Peyer's patch (tissue), 4 donors: ENCODE measurements around the gene UPK2. TPM values are rescaled to one million over a fixed set of nuclear protein-coding genes. Genes with fewer than 3 reads are reported as not detected.
"Not testable (repeated sequence)": the region's sequence is repeated elsewhere in the genome, so short reads cannot be mapped to it uniquely, and the experiment has no call there.

Experiments used
- DNase-seq, 3 donors: peaks; one replicate each; pipeline ENCODE4 v3.0.0-alpha.2; 2017 to 2019
- H3K27ac ChIP-seq, 4 donors: fragments of 200-600 bp; sonication (generic); one replicate each; pipeline ENCODE4 v1.5.1; 2016 to 2019
- H3K27me3 ChIP-seq, 2 donors: fragments of 200-600 bp; sonication (generic); one replicate each; pipeline ENCODE4 v1.5.1; 2019
- H3K36me3 ChIP-seq, 3 donors: fragments of 200-600 bp; sonication (generic); one replicate each; pipeline ENCODE4 v1.5.1; 2016 to 2019
- H3K4me1 ChIP-seq, 4 donors: fragments of 200-600 bp; sonication (generic); one replicate each; pipeline ENCODE4 v1.5.1; 2016 to 2019
- H3K4me3 ChIP-seq, 4 donors: fragments of 200-600 bp; sonication (generic); 1 replicate in 3 of 4; 2 replicates in 1 of 4; pipeline ENCODE4 v1.5.1; 2016 to 2019; ENCODE audit warnings: mild to moderate bottlenecking in 1 of 4
- H3K9me3 ChIP-seq, 4 donors: fragments of 200-600 bp; sonication (generic); one replicate each; pipeline ENCODE4 v1.5.1; 2016 to 2019; ENCODE audit warnings: mild to moderate bottlenecking in 1 of 4
- POLR2A ChIP-seq, 2 donors: fragments of 450-650 bp; IDR thresholded peaks; one replicate each; pipeline ENCODE4 v1.5.1; 2017; ENCODE audit warnings: antibody characterized with exemption in 2 of 2, mild to moderate bottlenecking in 2 of 2, moderate library complexity in 2 of 2
- total RNA-seq, 4 donors: library from RNA; depleted of rRNA; stranded (reverse); fragments of >200 nt; gene quantifications; one replicate each; pipeline ENCODE4 v1.1.0, GENCODE V29; 2016
- TF ChIP-seq, protein P1 (sequence below), 6 experiments: fragments of 450-650 bp in 4 of 6; fragments of 200-600 bp in 2 of 6; sonication (generic) in 1 of 6; IDR thresholded peaks; one replicate each; pipeline ENCODE4 v1.5.1; 2017 to 2019; ENCODE audit warnings: antibody characterized with exemption in 6 of 6, mild to moderate bottlenecking in 3 of 6, moderate library complexity in 1 of 6

UPK2 gene
- total RNA-seq, 4 donors from 2014 or later, result not detected

DNA sequence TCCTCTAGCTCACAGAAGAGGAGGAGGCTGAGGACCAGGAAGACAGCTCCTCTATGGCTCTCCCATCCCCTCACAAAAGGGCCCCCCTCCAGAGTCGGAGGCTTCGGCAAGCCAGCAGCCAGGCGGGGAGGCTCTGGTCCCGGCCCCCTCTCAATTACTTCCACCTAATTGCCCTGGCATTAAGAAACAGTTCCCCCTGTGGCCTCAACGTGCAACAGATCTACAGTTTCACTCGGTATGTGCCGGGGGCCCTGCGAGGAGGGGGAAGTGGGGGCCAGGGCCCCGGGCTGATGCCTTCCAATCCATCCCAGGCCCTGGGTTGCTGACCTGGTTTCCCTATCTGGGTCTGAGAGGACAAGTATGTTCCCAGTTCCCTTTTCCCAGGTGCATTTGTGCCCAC, 23.3 kb downstream of the UPK2 start:
- TF ChIP-seq, protein P1, sequence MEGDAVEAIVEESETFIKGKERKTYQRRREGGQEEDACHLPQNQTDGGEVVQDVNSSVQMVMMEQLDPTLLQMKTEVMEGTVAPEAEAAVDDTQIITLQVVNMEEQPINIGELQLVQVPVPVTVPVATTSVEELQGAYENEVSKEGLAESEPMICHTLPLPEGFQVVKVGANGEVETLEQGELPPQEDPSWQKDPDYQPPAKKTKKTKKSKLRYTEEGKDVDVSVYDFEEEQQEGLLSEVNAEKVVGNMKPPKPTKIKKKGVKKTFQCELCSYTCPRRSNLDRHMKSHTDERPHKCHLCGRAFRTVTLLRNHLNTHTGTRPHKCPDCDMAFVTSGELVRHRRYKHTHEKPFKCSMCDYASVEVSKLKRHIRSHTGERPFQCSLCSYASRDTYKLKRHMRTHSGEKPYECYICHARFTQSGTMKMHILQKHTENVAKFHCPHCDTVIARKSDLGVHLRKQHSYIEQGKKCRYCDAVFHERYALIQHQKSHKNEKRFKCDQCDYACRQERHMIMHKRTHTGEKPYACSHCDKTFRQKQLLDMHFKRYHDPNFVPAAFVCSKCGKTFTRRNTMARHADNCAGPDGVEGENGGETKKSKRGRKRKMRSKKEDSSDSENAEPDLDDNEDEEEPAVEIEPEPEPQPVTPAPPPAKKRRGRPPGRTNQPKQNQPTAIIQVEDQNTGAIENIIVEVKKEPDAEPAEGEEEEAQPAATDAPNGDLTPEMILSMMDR (IDR thresholded peaks at IDR 0.05), result no peak
- no peak for TF ChIP-seq POLR2A (IDR thresholded peaks at IDR 0.05)
- Histone ChIP-seq H3K4me1 (no peaks in the 10 kb centered on the region), H3K36me3 (no peaks in the 10 kb centered on the region), H3K27me3 (no peaks in the 10 kb centered on the region), H3K9me3 (no peaks in the 10 kb centered on the region), H3K4me3 (no peak overlapping the region), H3K27ac (no peak overlapping the region)
- no peak for DNase-seq

DNA sequence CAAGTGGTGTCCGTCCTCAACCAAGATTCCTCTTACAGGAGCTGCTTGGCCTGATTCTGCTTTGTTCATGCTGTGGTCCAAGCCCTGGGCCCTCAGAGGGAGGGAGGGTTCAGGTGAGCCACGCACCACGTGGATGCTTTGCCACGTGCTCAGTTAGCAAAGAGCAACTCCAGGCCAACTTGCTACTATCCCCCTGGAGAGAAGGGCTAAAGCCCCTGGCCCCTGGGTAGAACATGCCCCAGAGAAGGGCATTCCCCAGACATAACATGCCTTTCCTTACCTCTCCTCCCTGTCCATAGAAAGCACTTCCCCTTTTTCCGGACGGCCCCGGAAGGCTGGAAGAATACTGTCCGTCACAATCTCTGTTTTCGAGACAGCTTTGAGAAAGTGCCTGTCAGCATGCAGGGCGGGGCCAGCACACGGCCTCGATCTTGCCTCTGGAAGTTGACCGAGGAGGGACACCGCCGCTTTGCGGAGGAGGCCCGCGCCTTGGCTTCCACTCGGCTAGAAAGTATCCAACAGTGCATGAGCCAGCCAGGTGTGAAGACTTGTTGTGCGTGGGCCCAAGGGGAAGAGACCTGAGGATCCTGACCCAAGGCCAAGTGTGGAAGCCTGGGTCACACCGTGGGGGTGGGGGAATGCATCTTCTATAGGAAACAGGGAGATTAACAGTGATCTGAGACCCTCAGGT, 24.2 kb downstream of the UPK2 start:
- Histone ChIP-seq H3K36me3 (no peaks in the 10 kb centered on the region), H3K4me3 (no peak overlapping the region), H3K4me1 (no peaks in the 10 kb centered on the region), H3K27ac (no peak overlapping the region), H3K27me3 (no peaks in the 10 kb centered on the region), H3K9me3 (no peaks in the 10 kb centered on the region)
- no peak for TF ChIP-seq POLR2A (IDR thresholded peaks at IDR 0.05)
- TF ChIP-seq, protein P1 (IDR thresholded peaks at IDR 0.05), result no peak
- DNase-seq, result peak in 1 of 3 donors; percentile 55

DNA sequence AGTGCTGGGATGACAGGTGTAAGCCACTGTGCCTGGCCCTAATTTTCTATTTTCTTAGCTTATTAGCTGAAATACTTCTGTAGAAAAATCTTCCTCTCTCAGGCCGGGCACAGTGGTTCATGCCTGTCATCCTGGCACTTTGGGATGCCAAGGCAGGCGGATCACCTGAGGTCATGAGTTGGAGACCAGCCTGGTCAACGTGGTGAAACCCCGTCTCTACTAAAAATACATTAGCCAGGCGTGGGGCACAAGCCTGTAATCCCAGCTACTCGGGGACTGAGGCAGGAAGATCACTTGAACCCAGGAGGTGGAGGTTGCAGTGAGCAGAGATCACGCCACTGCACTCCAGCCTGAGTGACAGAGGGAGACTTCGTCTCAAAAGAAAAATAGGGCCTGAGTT, 28.2 kb downstream of the UPK2 start:
- not testable (repeated sequence) for DNase-seq, H3K9me3 ChIP-seq, H3K4me3 ChIP-seq, H3K27me3 ChIP-seq, H3K4me1 ChIP-seq, H3K27ac ChIP-seq, H3K36me3 ChIP-seq

DNA sequence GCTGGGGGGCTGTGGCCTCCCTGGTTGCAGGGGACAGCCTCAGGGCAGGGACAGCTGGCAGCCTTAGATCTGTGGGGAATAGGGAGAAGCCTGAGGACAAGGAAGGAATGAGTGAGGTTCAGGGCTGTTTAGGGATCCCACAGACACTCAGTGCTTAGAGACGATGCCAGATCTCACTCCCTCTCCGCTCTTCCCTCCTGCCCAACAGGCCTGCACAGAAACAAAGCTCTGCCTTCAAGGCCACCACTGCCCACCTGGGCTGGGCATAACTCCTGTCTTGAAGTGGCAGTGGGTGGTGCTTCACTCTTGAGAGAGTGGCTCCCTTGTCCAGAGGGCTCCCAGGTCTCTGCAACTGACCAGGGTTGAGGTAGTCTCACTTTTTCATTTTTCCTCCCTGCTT, 28.7 kb downstream of the UPK2 start:
- TF ChIP-seq, protein P1 (IDR thresholded peaks at IDR 0.05), result no peak
- TF ChIP-seq POLR2A (IDR thresholded peaks at IDR 0.05), result no peak
- Histone ChIP-seq H3K27ac (no peak overlapping the region), H3K4me1 (no peaks in the 10 kb centered on the region), H3K4me3 (no peak overlapping the region), H3K27me3 (no peaks in the 10 kb centered on the region), H3K36me3 (no peaks in the 10 kb centered on the region), H3K9me3 (no peaks in the 10 kb centered on the region)
- DNase-seq, result no peak

DNA sequence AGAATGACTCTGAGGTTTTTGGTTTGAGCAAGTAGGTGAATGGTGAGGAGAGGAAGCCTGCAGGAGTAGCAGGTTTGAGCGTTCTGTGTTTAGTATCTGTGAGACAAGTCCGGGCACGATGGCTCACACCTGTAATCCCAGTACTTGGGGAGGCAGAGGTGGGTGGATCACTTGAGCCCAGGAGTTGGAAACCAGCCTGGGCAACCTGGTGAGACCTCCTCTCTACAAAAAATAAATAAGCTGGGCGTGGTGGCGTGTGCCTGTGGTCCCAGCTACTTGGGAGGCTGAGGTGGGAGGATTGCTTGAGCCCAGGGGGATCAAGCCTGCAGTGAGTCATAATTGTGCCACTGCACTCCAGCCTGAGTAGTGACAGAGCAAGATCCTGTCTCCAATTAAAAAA, 32.2 kb downstream of the UPK2 start:
- Histone ChIP-seq H3K36me3 (no peaks in the 10 kb centered on the region), H3K4me3 (no peak overlapping the region), H3K27me3 (no peaks in the 10 kb centered on the region), H3K4me1 (no peaks in the 10 kb centered on the region), H3K27ac (no peak overlapping the region), H3K9me3 (no peaks in the 10 kb centered on the region)
- DNase-seq, result no peak
- TF ChIP-seq, protein P1 (IDR thresholded peaks at IDR 0.05), result no peak
- TF ChIP-seq POLR2A (IDR thresholded peaks at IDR 0.05), result no peak

DNA sequence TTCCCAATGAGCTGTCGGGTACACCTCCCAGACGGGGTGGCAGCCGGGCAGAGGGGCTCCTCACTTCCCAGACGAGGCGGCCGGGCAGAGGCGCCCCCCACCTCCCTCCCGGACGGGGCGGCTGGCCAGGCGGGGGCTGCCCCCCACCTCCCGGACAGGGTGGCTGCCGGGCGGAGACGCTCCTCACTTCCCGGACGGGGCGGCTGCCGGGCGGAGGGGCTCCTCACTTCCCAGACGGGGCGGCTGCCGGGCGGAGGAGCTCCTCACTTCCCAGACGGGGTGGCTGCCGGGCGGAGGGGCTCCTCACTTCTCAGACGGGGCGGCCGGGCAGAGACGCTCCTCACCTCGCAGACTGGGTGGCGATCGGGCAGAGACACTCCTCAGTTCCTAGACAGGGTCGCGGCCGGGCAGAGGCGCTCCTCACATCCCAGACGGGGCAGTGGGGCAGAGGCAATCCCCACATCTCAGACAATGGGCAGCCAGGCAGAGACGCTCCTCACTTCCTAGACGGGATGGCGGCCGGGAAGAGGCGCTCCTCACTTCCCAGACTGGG, 35.5 kb downstream of the UPK2 start:
- H3K4me3 ChIP-seq, H3K27me3 ChIP-seq, H3K27ac ChIP-seq, H3K9me3 ChIP-seq, H3K4me1 ChIP-seq, H3K36me3 ChIP-seq, DNase-seq: not testable (repeated sequence)
